CD4-positive, alpha-beta T cell (primary cell): Measurements from ENCODE around the gene ANKRD65. TPM values are rescaled to one million over a fixed set of nuclear protein-coding genes. Genes with fewer than 3 reads are reported as not detected.

ENCODE experiments used
- ATAC-seq: fragments of 200-7000 bp; cut with Tn5 transposase; one replicate; pipeline ENCODE4 v1.10.0; 2022; ENCODE audit warnings: mild to moderate bottlenecking; ENCODE audit not compliant: poor library complexity
- CTCF ChIA-PET: fragments of 350-600 bp; sonication (Branson Sonifier 250); formaldehyde crosslinking; loops from one replicate; lab custom pipeline; 2021; ENCODE audit warnings: antibody characterized with exemption, inconsistent platforms; lab: Charles Lee
- POLR2A ChIA-PET: fragments of 350-600 bp; sonication (Branson Sonifier 250); formaldehyde crosslinking; loops from one replicate; lab custom pipeline; 2021; ENCODE audit warnings: antibody characterized with exemption, inconsistent platforms; lab: Charles Lee
- DNase-seq, 14 experiments: peaks; one replicate each; pipeline ENCODE4 v3.0.0-alpha.2; 2013 to 2020; ENCODE audit warnings: mixed read lengths in 2 of 14
- H3K27ac ChIP-seq, 2 donors: one replicate each; pipeline versions ENCODE4 v1.5.1 to v1.7.0; 2013; ENCODE audit warnings: low read length in 2 of 2, low read depth in 1 of 2, mild to moderate bottlenecking in 1 of 2
- H3K27me3 ChIP-seq, 2 experiments: 1 replicate in 1 of 2; 2 replicates in 1 of 2; pipeline versions ENCODE4 v1.6.1 to v1.7.0; 2013; ENCODE audit warnings: low read length in 2 of 2, control low read depth in 1 of 2, mild to moderate bottlenecking in 1 of 2, moderate library complexity in 1 of 2; ENCODE audit not compliant: insufficient read depth in 2 of 2, control insufficient read depth in 1 of 2
- H3K36me3 ChIP-seq: one replicate; pipeline ENCODE4 v1.6.1; 2013; ENCODE audit warnings: low read length, control low read depth; ENCODE audit not compliant: insufficient read depth
- H3K4me1 ChIP-seq: one replicate; pipeline ENCODE4 v1.6.1; 2013; ENCODE audit warnings: low read length, control low read depth; ENCODE audit not compliant: insufficient read depth
- H3K4me3 ChIP-seq: one replicate; pipeline ENCODE4 v1.5.1; 2013; ENCODE audit warnings: mild to moderate bottlenecking, low read length, moderate library complexity
- H3K9me3 ChIP-seq, 2 experiments: 1 replicate in 1 of 2; 2 replicates in 1 of 2; pipeline versions ENCODE4 v1.6.1 to v1.7.0; 2013; ENCODE audit warnings: low read length in 2 of 2, mild to moderate bottlenecking in 2 of 2, control low read depth in 1 of 2, moderate library complexity in 1 of 2; ENCODE audit not compliant: control insufficient read depth in 1 of 2, insufficient read depth in 1 of 2
- H3K27ac Mint-ChIP-seq: one replicate; pipeline ENCODE4 v1.8.0; 2020; ENCODE audit warnings: mixed read lengths
- H3K27me3 Mint-ChIP-seq: one replicate; pipeline ENCODE4 v1.8.0; 2021; ENCODE audit warnings: mixed read lengths
- H3K36me3 Mint-ChIP-seq: one replicate; pipeline ENCODE4 v1.8.0; 2021; ENCODE audit warnings: low read depth, mixed read lengths
- H3K4me1 Mint-ChIP-seq: one replicate; pipeline ENCODE4 v1.8.0; 2021; ENCODE audit warnings: low read depth, mixed read lengths
- H3K4me3 Mint-ChIP-seq: one replicate; pipeline ENCODE4 v1.8.0; 2020; ENCODE audit warnings: mild to moderate bottlenecking, mixed read lengths
- H3K9me3 Mint-ChIP-seq: one replicate; pipeline ENCODE4 v1.8.0; 2020; ENCODE audit warnings: mixed read lengths
- intact Hi-C, 2 experiments: fragments of 100-400 bp; cut with DNase I in 1 of 2; cut with micrococcal nuclease in 1 of 2; formaldehyde crosslinking; loops; one replicate each; pipeline versions ENCODE4 v1.15.1 to v1.9.0; 2023 to 2025; cut with DNase I, micrococcal nuclease
- total RNA-seq, 174 experiments: library from RNA in 2 of 174; stranded (reverse) in 2 of 174; gene quantifications; one replicate each; pipeline ENCODE4 v1.2.3 and lab custom pipeline; 2021 to 2026
- TF ChIP-seq, protein P1 (sequence below): fragments of 200-600 bp; IDR thresholded peaks from one replicate; pipeline ENCODE4 v1.8.0; 2022; ENCODE audit warnings: antibody characterized with exemption, mild to moderate bottlenecking

The ANKRD65 gene
- total RNA-seq, 2 experiments from 2014 or later, result not detected

DNA sequence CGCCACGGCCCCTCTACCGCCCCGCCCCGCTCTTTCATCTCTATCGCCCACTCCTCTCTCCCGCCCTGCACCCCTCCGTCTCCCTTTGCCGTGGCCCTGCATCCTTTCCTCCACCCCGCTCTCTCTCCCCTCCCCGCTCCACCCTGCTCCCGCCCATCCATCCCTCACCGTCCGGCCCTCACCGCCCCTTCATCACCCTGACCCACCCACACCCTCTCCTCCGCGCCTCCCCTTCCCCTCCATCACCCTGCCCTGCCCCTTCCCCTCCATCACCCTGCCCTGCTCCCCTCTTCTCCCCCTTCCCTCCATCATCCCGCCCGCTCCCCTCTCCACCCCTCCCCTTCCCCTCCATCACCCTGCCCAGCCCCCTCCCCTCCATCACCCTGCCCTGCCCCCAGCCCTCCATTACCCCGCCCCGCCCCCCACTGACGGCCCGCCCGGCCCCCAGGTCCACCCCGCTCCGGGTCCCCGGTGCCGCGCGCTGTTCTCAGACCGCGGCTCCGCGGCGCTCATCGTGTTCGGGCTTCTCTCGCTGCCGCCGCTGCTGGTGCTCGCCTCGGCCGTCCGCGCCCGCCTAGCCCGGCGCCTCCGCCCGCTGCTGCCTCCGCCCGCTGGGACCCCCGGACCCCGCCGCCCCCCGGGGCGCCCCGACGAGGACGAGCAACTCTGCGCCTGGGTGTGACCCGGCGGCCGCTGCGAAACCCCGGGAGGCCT is 6.2 kb upstream of the ANKRD65 start:
- ATAC-seq, result peak; percentile 39
- ChIA-PET CTCF (no interaction called here), POLR2A (no interaction called here)
- peak in 2 of 14 experiments; percentile 32 to 64 for DNase-seq
- no peak overlapping the region for H3K27ac Mint-ChIP-seq
- no peaks in the 10 kb centered on the region for H3K9me3 Mint-ChIP-seq
- no peaks in the 10 kb centered on the region for H3K9me3 ChIP-seq
- no peaks in the 10 kb centered on the region for H3K4me1 ChIP-seq
- H3K4me1 Mint-ChIP-seq, result no peaks in the 10 kb centered on the region
- no peaks in the 10 kb centered on the region for H3K36me3 Mint-ChIP-seq
- peaks cover 47% of the 10 kb centered on the region for H3K27me3 Mint-ChIP-seq
- no peak overlapping the region for H3K27ac ChIP-seq
- intact Hi-C loops, result no loop called here
- TF ChIP-seq, protein P1, sequence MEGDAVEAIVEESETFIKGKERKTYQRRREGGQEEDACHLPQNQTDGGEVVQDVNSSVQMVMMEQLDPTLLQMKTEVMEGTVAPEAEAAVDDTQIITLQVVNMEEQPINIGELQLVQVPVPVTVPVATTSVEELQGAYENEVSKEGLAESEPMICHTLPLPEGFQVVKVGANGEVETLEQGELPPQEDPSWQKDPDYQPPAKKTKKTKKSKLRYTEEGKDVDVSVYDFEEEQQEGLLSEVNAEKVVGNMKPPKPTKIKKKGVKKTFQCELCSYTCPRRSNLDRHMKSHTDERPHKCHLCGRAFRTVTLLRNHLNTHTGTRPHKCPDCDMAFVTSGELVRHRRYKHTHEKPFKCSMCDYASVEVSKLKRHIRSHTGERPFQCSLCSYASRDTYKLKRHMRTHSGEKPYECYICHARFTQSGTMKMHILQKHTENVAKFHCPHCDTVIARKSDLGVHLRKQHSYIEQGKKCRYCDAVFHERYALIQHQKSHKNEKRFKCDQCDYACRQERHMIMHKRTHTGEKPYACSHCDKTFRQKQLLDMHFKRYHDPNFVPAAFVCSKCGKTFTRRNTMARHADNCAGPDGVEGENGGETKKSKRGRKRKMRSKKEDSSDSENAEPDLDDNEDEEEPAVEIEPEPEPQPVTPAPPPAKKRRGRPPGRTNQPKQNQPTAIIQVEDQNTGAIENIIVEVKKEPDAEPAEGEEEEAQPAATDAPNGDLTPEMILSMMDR, result no peak
- H3K4me3 ChIP-seq, result no peak overlapping the region
- H3K4me3 Mint-ChIP-seq, result no peak overlapping the region
- H3K27me3 ChIP-seq, result peaks cover 31 to 33% of the 10 kb centered on the region in 2 experiments
- H3K36me3 ChIP-seq, result no peaks in the 10 kb centered on the region

GRCh38 chr1:1426496-1427105 is 5.5 kb upstream of the ANKRD65 start:
- intact Hi-C loops, result no loop called here
- Histone ChIP-seq H3K9me3 (no peaks in the 10 kb centered on the region), H3K27ac (no peak overlapping the region), H3K4me1 (no peaks in the 10 kb centered on the region), H3K4me3 (no peak overlapping the region), H3K27me3 (peaks cover 29 to 33% of the 10 kb centered on the region in 2 experiments), H3K36me3 (no peaks in the 10 kb centered on the region)
- TF ChIP-seq, protein P1, result no peak
- peak; percentile 39 for ATAC-seq
- Mint-ChIP-seq H3K27me3 (peaks cover 50% of the 10 kb centered on the region), H3K36me3 (no peaks in the 10 kb centered on the region), H3K4me1 (no peaks in the 10 kb centered on the region), H3K27ac (no peak overlapping the region), H3K4me3 (no peak overlapping the region), H3K9me3 (no peaks in the 10 kb centered on the region)
- CTCF ChIA-PET, result no interaction called here
- POLR2A ChIA-PET, result no interaction called here
- DNase-seq, result peak in 1 of 14 experiments; percentile 25

GRCh38 chr1:1425753-1426495 is 4.8 kb upstream of the ANKRD65 start:
- CTCF ChIA-PET, result no interaction called here
- no peak overlapping the region for H3K27ac ChIP-seq
- no peaks in the 10 kb centered on the region for H3K36me3 ChIP-seq
- Mint-ChIP-seq H3K36me3 (no peaks in the 10 kb centered on the region), H3K9me3 (no peaks in the 10 kb centered on the region), H3K4me3 (no peak overlapping the region), H3K27me3 (peaks cover 50% of the 10 kb centered on the region), H3K27ac (no peak overlapping the region), H3K4me1 (no peaks in the 10 kb centered on the region)
- H3K9me3 ChIP-seq, result peaks cover 0 to 4% of the 10 kb centered on the region in 2 experiments
- ATAC-seq, result no peak
- POLR2A ChIA-PET, result no interaction called here
- peaks cover 2% of the 10 kb centered on the region for H3K4me1 ChIP-seq
- intact Hi-C loops, result no loop called here
- H3K4me3 ChIP-seq, result no peak overlapping the region
- TF ChIP-seq, protein P1, result no peak
- peaks cover 32 to 35% of the 10 kb centered on the region in 2 experiments for H3K27me3 ChIP-seq
- peak in 1 of 14 experiments; percentile 23 for DNase-seq
